ENCODE data around the gene NOS3.

The NOS3 gene

GRCh38 chr7:151045262-151045661, 54.4 kb downstream of the NOS3 start:
- ATAC-seq (no peak), DNase-seq (no peak)
- no peaks in the 10 kb centered on the region for H3K36me3 Mint-ChIP-seq (ENCODE audit: low read depth)
- H3K27ac Mint-ChIP-seq = no peak overlapping the region
- peaks cover 4% of the 10 kb centered on the region for H3K4me1 Mint-ChIP-seq
- no peak overlapping the region for H3K4me3 Mint-ChIP-seq
- H3K27me3 Mint-ChIP-seq = no peaks in the 10 kb centered on the region
- no peaks in the 10 kb centered on the region for H3K9me3 Mint-ChIP-seq

GRCh38 chr7:151045967-151046366, 55.1 kb downstream of the NOS3 start:
- Mint-ChIP-seq H3K9me3 (no peaks in the 10 kb centered on the region), H3K27me3 (peaks cover 2% of the 10 kb centered on the region), H3K4me3 (no peak overlapping the region), H3K27ac (no peak overlapping the region), H3K4me1 (peaks cover 2% of the 10 kb centered on the region), H3K36me3 (ENCODE audit: low read depth) (no peaks in the 10 kb centered on the region)
- DNase-seq (no peak), ATAC-seq (no peak)

GRCh38 chr7:151046603-151047573, 56.1 kb downstream of the NOS3 start:
- Mint-ChIP-seq H3K4me3 (no peak overlapping the region), H3K9me3 (no peaks in the 10 kb centered on the region), H3K27ac (no peak overlapping the region), H3K4me1 (no peaks in the 10 kb centered on the region), H3K36me3 (ENCODE audit: low read depth) (no peaks in the 10 kb centered on the region), H3K27me3 (peaks cover 2% of the 10 kb centered on the region)
- no peak for ATAC-seq
- no peak for DNase-seq

- Mint-ChIP-seq H3K36me3 (ENCODE audit: low read depth) (no peaks in the 10 kb centered on the region), H3K9me3 (no peaks in the 10 kb centered on the region), H3K27me3 (peaks cover 2% of the 10 kb centered on the region), H3K27ac (no peak within 1 kb of the TSS), H3K4me3 (no peak within 1 kb of the TSS), H3K4me1 (peaks cover 2% of the 10 kb centered on the region)
- ATAC-seq (no peak), DNase-seq (no peak)
These were observed 57.4 kb downstream of the NOS3 start, which contains the start of gene ASIC3 for GRCh38 chr7:151047976-151048815. Gene ASIC3, plus strand, starts transcription at chr7:151048531. Its CDS starts 355 bp downstream, at chr7:151048886.

- Mint-ChIP-seq H3K36me3 (ENCODE audit: low read depth) (no peaks in the 10 kb centered on the region), H3K27me3 (peaks cover 2% of the 10 kb centered on the region), H3K27ac (no peak overlapping the region), H3K4me1 (peaks cover 2% of the 10 kb centered on the region), H3K9me3 (no peaks in the 10 kb centered on the region), H3K4me3 (no peak overlapping the region)
- ATAC-seq (no peak), DNase-seq (no peak)
These were observed 58.2 kb downstream of the NOS3 start for GRCh38 chr7:151048911-151049463.

GRCh38 chr7:151051108-151051507, 60.3 kb downstream of the NOS3 start:
- Mint-ChIP-seq H3K36me3 (ENCODE audit: low read depth) (no peaks in the 10 kb centered on the region), H3K9me3 (no peaks in the 10 kb centered on the region), H3K4me3 (no peak overlapping the region), H3K27ac (no peak overlapping the region), H3K27me3 (peaks cover 2% of the 10 kb centered on the region), H3K4me1 (peaks cover 2% of the 10 kb centered on the region)
- ATAC-seq = peak; percentile 52
- peak; percentile 53 for DNase-seq

- ATAC-seq (no peak), DNase-seq (no peak)
- H3K9me3 Mint-ChIP-seq = no peaks in the 10 kb centered on the region
- no peak overlapping the region for H3K27ac Mint-ChIP-seq
- H3K4me1 Mint-ChIP-seq = peaks cover 15% of the 10 kb centered on the region
- peaks cover 2% of the 10 kb centered on the region for H3K27me3 Mint-ChIP-seq
- H3K4me3 Mint-ChIP-seq = no peak overlapping the region
- H3K36me3 Mint-ChIP-seq (ENCODE audit: low read depth) = no peaks in the 10 kb centered on the region
These were observed 62.3 kb downstream of the NOS3 start for GRCh38 chr7:151053096-151053495.

- Mint-ChIP-seq H3K9me3 (no peaks in the 10 kb centered on the region), H3K36me3 (ENCODE audit: low read depth) (no peaks in the 10 kb centered on the region), H3K4me3 (no peak overlapping the region), H3K27ac (no peak overlapping the region), H3K27me3 (peaks cover 2% of the 10 kb centered on the region), H3K4me1 (peaks cover 20% of the 10 kb centered on the region)
- DNase-seq = no peak
- no peak for ATAC-seq
These were observed 62.9 kb downstream of the NOS3 start for GRCh38 chr7:151053751-151054150.

- no peak for ATAC-seq
These were observed 65.5 kb downstream of the NOS3 start for GRCh38 chr7:151056283-151056665.

GRCh38 chr7:151056666-151057505, 66.1 kb downstream of the NOS3 start:
- DNase-seq = no peak
- Mint-ChIP-seq H3K4me1 (peaks cover 39% of the 10 kb centered on the region), H3K27ac (peak overlapping the region; percentile 76), H3K9me3 (no peaks in the 10 kb centered on the region), H3K36me3 (ENCODE audit: low read depth) (no peaks in the 10 kb centered on the region), H3K27me3 (no peaks in the 10 kb centered on the region), H3K4me3 (peak overlapping the region; percentile 90)
- no peak for ATAC-seq

More at GRCh38 chr7:151056283-151056665, 65.5 kb downstream of the NOS3 start:
- peak overlapping the region; percentile 90 for H3K4me3 Mint-ChIP-seq
- H3K9me3 Mint-ChIP-seq = no peaks in the 10 kb centered on the region
- DNase-seq = no peak
- H3K4me1 Mint-ChIP-seq = peaks cover 35% of the 10 kb centered on the region
- H3K36me3 Mint-ChIP-seq (ENCODE audit: low read depth) = no peaks in the 10 kb centered on the region
- H3K27ac Mint-ChIP-seq = no peak overlapping the region
- H3K27me3 Mint-ChIP-seq = no peaks in the 10 kb centered on the region

- peak within 1 kb of the TSS; percentile 90 for H3K4me3 Mint-ChIP-seq
- peaks cover 38% of the 10 kb centered on the region for H3K4me1 Mint-ChIP-seq
- no peaks in the 10 kb centered on the region for H3K36me3 Mint-ChIP-seq (ENCODE audit: low read depth)
- no peaks in the 10 kb centered on the region for H3K27me3 Mint-ChIP-seq
- no peaks in the 10 kb centered on the region for H3K9me3 Mint-ChIP-seq
- DNase-seq (no peak), ATAC-seq (no peak)
- H3K27ac Mint-ChIP-seq = peak within 1 kb of the TSS; percentile 95
These were observed 66.7 kb downstream of the NOS3 start, which contains the start of gene CDK5 for GRCh38 chr7:151057506-151057988. Gene CDK5, minus strand, starts transcription at chr7:151057897. Its CDS starts 49 bp downstream, at chr7:151057848.

GRCh38 chr7:151057989-151058780, 67.4 kb downstream of the NOS3 start:
- Mint-ChIP-seq H3K4me3 (peak overlapping the region; percentile 90), H3K4me1 (peaks cover 37% of the 10 kb centered on the region), H3K9me3 (no peaks in the 10 kb centered on the region), H3K27ac (peak overlapping the region; percentile 95), H3K36me3 (ENCODE audit: low read depth) (no peaks in the 10 kb centered on the region), H3K27me3 (no peaks in the 10 kb centered on the region)
- DNase-seq (peak; percentile 96), ATAC-seq (peak; percentile 96)

GRCh38 chr7:151058781-151059366, 68.1 kb downstream of the NOS3 start:
- DNase-seq (no peak), ATAC-seq (no peak)
- Mint-ChIP-seq H3K4me3 (peak overlapping the region; percentile 90), H3K4me1 (peaks cover 37% of the 10 kb centered on the region), H3K27me3 (no peaks in the 10 kb centered on the region), H3K27ac (peak overlapping the region; percentile 95), H3K9me3 (no peaks in the 10 kb centered on the region), H3K36me3 (ENCODE audit: low read depth) (no peaks in the 10 kb centered on the region)
